ENCODE measurements around the gene TNFSF13B.

DNA sequence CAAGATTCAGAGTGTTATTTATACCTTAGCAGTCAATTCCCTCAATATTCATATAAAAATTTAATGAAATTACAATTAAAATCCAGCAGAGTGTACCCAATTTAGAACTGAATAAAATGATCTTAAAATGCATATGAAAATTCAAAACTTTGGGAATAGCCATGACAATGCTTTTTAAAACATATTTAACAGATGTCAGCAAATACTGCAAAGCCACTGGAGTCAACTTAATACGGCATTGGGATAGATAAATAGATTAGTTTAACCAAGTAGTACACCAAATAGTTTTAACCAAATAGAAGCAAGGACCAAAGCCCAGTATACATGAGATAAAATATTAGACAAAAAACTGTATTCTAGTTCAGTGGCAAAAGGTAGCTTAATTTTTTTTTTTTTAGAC, 79.8 kb downstream of the TNFSF13B start:
- TF ChIP-seq CTCF (IDR thresholded peaks at IDR 0.05; ENCODE audit: low read depth, low read length, poor library complexity, severe bottlenecking) (no peak), EZH2phosphoT487 (IDR thresholded peaks at IDR 0.05; ENCODE audit: borderline replicate concordance, low read length) (no peak)
